Vagina (tissue), 2 donors: ENCODE data around the gene SLC12A3. TPM values are rescaled to one million over a fixed set of nuclear protein-coding genes. Genes with fewer than 3 reads are reported as not detected.

Experiments
- DNase-seq, 2 donors: peaks; one replicate each; pipeline ENCODE4 v3.0.0-alpha.2; 2017; ENCODE audit errors: extremely low spot score in 2 of 2
- H3K27ac ChIP-seq: fragments of 200-600 bp; sonication (generic); one replicate; pipeline ENCODE4 v1.5.1; 2019
- H3K27me3 ChIP-seq: fragments of 200-600 bp; sonication (generic); one replicate; pipeline ENCODE4 v1.5.1; 2019
- H3K36me3 ChIP-seq, 2 donors: fragments of 200-600 bp; sonication (generic); one replicate each; pipeline ENCODE4 v1.5.1; 2017 to 2019
- H3K4me1 ChIP-seq: fragments of 200-600 bp; sonication (generic); one replicate; pipeline ENCODE4 v1.5.1; 2019
- H3K4me3 ChIP-seq, 2 donors: fragments of 200-600 bp; sonication (generic); 1 replicate in 1 of 2; 2 replicates in 1 of 2; pipeline ENCODE4 v1.5.1; 2016 to 2019
- H3K9me3 ChIP-seq: fragments of 200-600 bp; sonication (generic); one replicate; pipeline ENCODE4 v1.5.1; 2019
- POLR2A ChIP-seq, 2 donors: fragments of 450-650 bp; IDR thresholded peaks; one replicate each; pipeline ENCODE4 v1.6.1; 2017; ENCODE audit warnings: antibody characterized with exemption in 2 of 2, mild to moderate bottlenecking in 2 of 2, moderate library complexity in 2 of 2
- POLR2AphosphoS5 ChIP-seq, 2 donors: sonication (generic); formaldehyde crosslinking; IDR thresholded peaks; one replicate each; pipeline ENCODE4 v1.9.0; 2017; ENCODE audit warnings: antibody characterized with exemption in 2 of 2, mild to moderate bottlenecking in 2 of 2, low read depth in 1 of 2; ENCODE audit not compliant: insufficient read depth in 1 of 2
- intact Hi-C: fragments of 100-400 bp; cut with DNase I; formaldehyde crosslinking; loops from one replicate; pipeline ENCODE4 v1.15.1; 2023
- total RNA-seq: library from RNA; depleted of rRNA; stranded (reverse); fragments of >200 nt; gene quantifications from one replicate; pipeline ENCODE4 v1.2.3, GENCODE V29; 2016
- TF ChIP-seq, protein P1 (sequence below), 3 experiments: fragments of 450-650 bp in 2 of 3; fragments of 200-600 bp in 1 of 3; sonication (generic) in 1 of 3; IDR thresholded peaks; one replicate each; pipeline ENCODE4 v1.5.1; 2017 to 2019; ENCODE audit warnings: antibody characterized with exemption in 3 of 3, mild to moderate bottlenecking in 2 of 3, moderate library complexity in 2 of 3

SLC12A3 gene
- total RNA-seq, 1 donor from 2014 or later: not detected

DNA sequence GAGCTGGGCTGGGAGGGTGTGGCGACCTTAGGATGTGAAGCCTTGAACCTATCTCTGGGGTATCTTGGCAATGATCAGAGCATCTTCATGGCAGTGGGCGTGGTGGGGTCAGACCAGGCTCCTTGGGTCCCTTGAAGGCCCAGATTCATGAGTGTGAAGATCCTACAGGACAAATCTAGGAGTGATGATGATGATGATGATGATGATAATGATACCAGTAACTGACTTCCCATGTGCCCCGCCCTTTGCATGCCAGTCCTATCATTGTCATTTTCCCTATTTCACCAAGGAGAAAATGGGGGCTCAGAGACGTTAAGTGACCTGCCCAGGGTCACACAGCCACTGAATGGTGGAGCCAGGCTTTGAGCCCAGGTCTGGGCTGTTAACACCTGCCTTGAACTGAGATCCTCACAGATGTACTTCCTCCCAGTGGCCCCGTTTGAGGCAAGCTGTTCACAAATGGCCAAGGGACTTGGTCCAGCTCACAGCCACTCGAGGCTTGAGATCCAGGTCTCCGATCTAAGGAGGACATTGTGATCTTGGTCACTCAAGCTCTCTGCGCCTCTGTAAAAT lies 13.4 kb downstream of the SLC12A3 start:
- Histone ChIP-seq H3K27me3 (no peaks in the 10 kb centered on the region), H3K4me1 (no peaks in the 10 kb centered on the region), H3K27ac (no peak overlapping the region), H3K4me3 (no peak overlapping the region), H3K9me3 (no peaks in the 10 kb centered on the region), H3K36me3 (no peaks in the 10 kb centered on the region)
- no peak for DNase-seq
- TF ChIP-seq POLR2AphosphoS5 (IDR thresholded peaks at IDR 0.05; ENCODE audit: insufficient read depth in 1 of 2, low read depth in 1 of 2): no peak
- intact Hi-C loops: no loop called here

DNA sequence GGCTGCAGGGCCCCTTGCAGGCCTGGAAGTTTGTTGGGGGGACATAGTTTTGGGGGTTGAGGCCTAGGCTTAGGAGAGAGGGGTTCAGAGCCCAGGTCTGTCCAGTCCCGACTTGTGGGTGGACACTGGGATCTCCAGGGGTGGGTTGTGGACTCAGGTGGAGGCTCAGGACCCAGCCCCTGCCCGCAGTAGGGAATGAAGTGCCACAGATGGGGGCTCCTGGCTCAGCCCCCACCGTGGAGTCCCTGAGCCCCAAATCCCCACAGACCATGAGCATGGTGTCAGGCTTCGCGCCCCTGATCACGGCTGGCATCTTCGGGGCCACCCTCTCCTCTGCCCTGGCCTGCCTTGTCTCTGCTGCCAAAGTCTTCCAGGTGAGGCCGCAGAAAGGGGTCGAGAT lies 14.3 kb downstream of the SLC12A3 start:
- DNase-seq: no peak
- Histone ChIP-seq H3K4me1 (no peaks in the 10 kb centered on the region), H3K27me3 (no peaks in the 10 kb centered on the region), H3K4me3 (no peak overlapping the region), H3K9me3 (no peaks in the 10 kb centered on the region), H3K36me3 (no peaks in the 10 kb centered on the region), H3K27ac (no peak overlapping the region)
- intact Hi-C loops: no loop called here
- TF ChIP-seq POLR2AphosphoS5 (IDR thresholded peaks at IDR 0.05; ENCODE audit: insufficient read depth in 1 of 2, low read depth in 1 of 2) (no peak), POLR2A (IDR thresholded peaks at IDR 0.05) (no peak)
- TF ChIP-seq, protein P1, sequence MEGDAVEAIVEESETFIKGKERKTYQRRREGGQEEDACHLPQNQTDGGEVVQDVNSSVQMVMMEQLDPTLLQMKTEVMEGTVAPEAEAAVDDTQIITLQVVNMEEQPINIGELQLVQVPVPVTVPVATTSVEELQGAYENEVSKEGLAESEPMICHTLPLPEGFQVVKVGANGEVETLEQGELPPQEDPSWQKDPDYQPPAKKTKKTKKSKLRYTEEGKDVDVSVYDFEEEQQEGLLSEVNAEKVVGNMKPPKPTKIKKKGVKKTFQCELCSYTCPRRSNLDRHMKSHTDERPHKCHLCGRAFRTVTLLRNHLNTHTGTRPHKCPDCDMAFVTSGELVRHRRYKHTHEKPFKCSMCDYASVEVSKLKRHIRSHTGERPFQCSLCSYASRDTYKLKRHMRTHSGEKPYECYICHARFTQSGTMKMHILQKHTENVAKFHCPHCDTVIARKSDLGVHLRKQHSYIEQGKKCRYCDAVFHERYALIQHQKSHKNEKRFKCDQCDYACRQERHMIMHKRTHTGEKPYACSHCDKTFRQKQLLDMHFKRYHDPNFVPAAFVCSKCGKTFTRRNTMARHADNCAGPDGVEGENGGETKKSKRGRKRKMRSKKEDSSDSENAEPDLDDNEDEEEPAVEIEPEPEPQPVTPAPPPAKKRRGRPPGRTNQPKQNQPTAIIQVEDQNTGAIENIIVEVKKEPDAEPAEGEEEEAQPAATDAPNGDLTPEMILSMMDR (IDR thresholded peaks at IDR 0.05): no peak

DNA sequence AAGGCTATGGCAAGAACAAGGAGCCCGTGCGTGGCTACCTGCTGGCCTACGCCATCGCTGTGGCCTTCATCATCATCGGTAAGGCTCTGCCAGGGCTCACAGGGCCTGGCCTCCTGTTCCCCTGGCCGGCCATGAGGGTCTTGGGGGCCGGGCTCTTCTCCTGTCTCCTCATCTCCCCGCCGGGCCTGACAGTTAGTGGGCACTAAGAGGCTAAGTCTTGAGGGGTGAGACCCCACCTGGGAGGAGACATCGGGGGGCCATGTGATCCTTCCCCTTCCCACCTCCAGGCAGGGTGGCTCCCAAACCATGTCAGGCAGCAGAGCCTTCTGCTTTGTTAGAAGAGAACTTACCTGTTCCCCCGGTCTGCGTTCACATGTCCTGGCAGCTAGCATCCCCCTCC lies 15.2 kb downstream of the SLC12A3 start:
- DNase-seq: no peak
- TF ChIP-seq POLR2AphosphoS5 (IDR thresholded peaks at IDR 0.05; ENCODE audit: insufficient read depth in 1 of 2, low read depth in 1 of 2) (no peak), POLR2A (IDR thresholded peaks at IDR 0.05) (no peak)
- Histone ChIP-seq H3K4me3 (no peak overlapping the region), H3K27ac (no peak overlapping the region), H3K27me3 (no peaks in the 10 kb centered on the region), H3K36me3 (no peaks in the 10 kb centered on the region), H3K4me1 (no peaks in the 10 kb centered on the region), H3K9me3 (no peaks in the 10 kb centered on the region)
- intact Hi-C loops: no loop called here

DNA sequence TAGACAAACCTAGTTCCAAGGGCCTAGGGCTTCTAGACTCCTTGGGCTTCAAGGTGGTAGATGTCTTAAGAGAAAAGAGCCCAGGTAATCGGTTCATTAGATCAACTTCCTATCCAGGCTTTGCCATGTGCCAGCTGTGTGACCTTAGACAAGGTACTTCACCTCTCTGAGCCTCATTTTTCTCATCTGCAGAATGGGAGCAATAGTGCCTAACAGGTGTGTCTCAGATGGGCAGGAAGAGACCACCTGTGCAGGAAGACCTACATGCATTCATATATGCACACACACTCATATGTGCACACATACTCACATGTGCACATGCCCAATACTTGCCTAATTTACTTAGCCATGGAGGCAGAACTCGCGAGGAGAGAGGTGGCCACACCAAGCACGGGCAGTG lies 15.7 kb downstream of the SLC12A3 start:
- intact Hi-C loops: no loop called here
- Histone ChIP-seq H3K4me1 (no peaks in the 10 kb centered on the region), H3K4me3 (no peak overlapping the region), H3K27ac (no peak overlapping the region), H3K9me3 (no peaks in the 10 kb centered on the region), H3K27me3 (no peaks in the 10 kb centered on the region), H3K36me3 (no peaks in the 10 kb centered on the region)
- no peak for DNase-seq
- TF ChIP-seq POLR2AphosphoS5 (IDR thresholded peaks at IDR 0.05; ENCODE audit: insufficient read depth in 1 of 2, low read depth in 1 of 2) (no peak), POLR2A (IDR thresholded peaks at IDR 0.05) (no peak)
- TF ChIP-seq, protein P1 (IDR thresholded peaks at IDR 0.05): no peak

DNA sequence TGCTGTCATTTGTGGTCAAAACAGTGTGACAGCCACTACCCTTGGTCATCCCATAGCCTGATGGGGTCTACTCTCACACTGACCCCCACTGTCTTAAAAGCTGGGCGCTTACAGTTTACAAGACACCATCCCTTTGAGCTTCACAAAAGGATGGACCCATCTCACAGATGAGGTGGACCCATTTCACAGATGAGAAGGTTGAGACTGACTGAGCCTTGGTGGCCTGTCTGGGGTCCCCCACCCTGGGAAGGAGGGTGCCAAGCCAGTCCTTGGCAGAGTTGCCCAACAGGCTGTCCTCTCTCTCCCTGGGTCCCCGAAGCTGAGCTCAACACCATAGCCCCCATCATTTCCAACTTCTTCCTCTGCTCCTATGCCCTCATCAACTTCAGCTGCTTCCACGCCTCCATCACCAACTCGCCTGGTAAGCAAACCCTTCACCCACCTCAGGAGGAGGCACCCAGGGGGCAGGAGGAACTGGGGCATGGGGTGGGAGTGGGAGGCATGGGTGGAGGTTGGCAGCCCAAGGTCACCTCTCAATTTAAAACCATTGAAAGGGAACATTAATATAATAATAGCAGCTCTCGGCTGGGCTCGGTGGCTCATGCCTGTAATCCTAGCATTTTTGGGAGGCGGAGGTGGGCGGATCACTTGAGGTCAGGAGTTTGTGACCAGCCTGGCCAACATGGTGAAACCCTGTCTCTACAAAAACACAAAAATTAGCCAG lies 17.2 kb downstream of the SLC12A3 start:
- TF ChIP-seq POLR2AphosphoS5 (IDR thresholded peaks at IDR 0.05; ENCODE audit: insufficient read depth in 1 of 2, low read depth in 1 of 2) (no peak), POLR2A (IDR thresholded peaks at IDR 0.05) (no peak)
- TF ChIP-seq, protein P1 (IDR thresholded peaks at IDR 0.05): no peak
- DNase-seq: no peak
- intact Hi-C loops: no loop called here
- no peak overlapping the region for H3K27ac ChIP-seq
- H3K36me3 ChIP-seq: no peaks in the 10 kb centered on the region
- H3K4me1 ChIP-seq: no peaks in the 10 kb centered on the region
- no peak overlapping the region for H3K4me3 ChIP-seq
- no peaks in the 10 kb centered on the region for H3K9me3 ChIP-seq
- no peaks in the 10 kb centered on the region for H3K27me3 ChIP-seq

DNA sequence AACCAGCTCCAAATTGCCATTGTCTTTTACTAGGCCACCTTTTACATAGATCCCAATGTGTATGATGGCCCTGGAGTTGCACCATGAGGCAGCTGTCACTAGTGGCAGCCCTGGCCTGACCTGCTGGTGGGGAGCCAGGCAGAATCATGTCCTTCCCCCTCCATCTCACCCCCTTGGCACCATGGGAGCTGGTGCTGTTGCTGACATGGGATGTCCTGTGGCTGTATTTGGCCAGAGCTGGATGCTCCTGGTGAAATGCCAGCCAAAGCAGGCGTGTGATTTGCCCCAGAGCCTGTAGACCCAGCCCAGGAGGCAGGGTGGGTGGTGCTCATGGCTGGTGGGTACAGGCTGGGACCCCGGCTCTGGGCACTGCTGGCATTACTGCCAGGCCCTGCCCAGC lies 18.6 kb downstream of the SLC12A3 start:
- TF ChIP-seq POLR2AphosphoS5 (IDR thresholded peaks at IDR 0.05; ENCODE audit: insufficient read depth in 1 of 2, low read depth in 1 of 2): no peak
- no peak for TF ChIP-seq POLR2A (IDR thresholded peaks at IDR 0.05)
- TF ChIP-seq, protein P1 (IDR thresholded peaks at IDR 0.05): no peak
- no peak for DNase-seq
- Histone ChIP-seq H3K27ac (no peak overlapping the region), H3K27me3 (no peaks in the 10 kb centered on the region), H3K4me1 (no peaks in the 10 kb centered on the region), H3K4me3 (no peak overlapping the region), H3K36me3 (no peaks in the 10 kb centered on the region), H3K9me3 (no peaks in the 10 kb centered on the region)
- intact Hi-C loops: no loop called here
